H9 (cell line): Measurements from ENCODE around the gene CDYL2. TPM values are rescaled to one million over a fixed set of nuclear protein-coding genes. Genes with fewer than 3 reads are reported as not detected.

Experiments
- DNase-seq: peaks from one replicate; pipeline ENCODE4 v3.0.0-alpha.2; 2017
- H2AFZ ChIP-seq: one replicate; pipeline ENCODE4 v1.6.1; 2013; ENCODE audit warnings: mild to moderate bottlenecking, low read length, control low read depth, moderate library complexity
- H2AK5ac ChIP-seq: 2 replicates; pipeline ENCODE4 v1.6.1; 2013; ENCODE audit warnings: low read length, control low read depth, mixed read lengths; ENCODE audit not compliant: insufficient read length
- H2BK120ac ChIP-seq: one replicate; pipeline ENCODE4 v1.6.1; 2013; ENCODE audit warnings: low read depth, mild to moderate bottlenecking, low read length, control low read depth, inconsistent platforms; ENCODE audit not compliant: poor library complexity, severe bottlenecking
- H2BK12ac ChIP-seq: 2 replicates; pipeline ENCODE4 v1.6.1; 2013; ENCODE audit warnings: low read length, control low read depth, mixed read lengths, low read depth; ENCODE audit not compliant: insufficient read length
- H2BK15ac ChIP-seq: 2 replicates; pipeline ENCODE4 v1.6.1; 2013; ENCODE audit warnings: low read depth, low read length, control low read depth
- H2BK20ac ChIP-seq: one replicate; pipeline ENCODE4 v1.6.1; 2013; ENCODE audit warnings: low read depth, mild to moderate bottlenecking, low read length, control low read depth, inconsistent platforms; ENCODE audit not compliant: poor library complexity, severe bottlenecking
- H2BK5ac ChIP-seq: 2 replicates; pipeline ENCODE4 v1.6.1; 2013; ENCODE audit warnings: low read length, control low read depth, mixed read lengths; ENCODE audit not compliant: insufficient read length
- H3K14ac ChIP-seq: 2 replicates; pipeline ENCODE4 v1.6.1; 2013; ENCODE audit warnings: low read length, control low read depth; ENCODE audit not compliant: insufficient read depth
- H3K18ac ChIP-seq: 2 replicates; pipeline ENCODE4 v1.6.1; 2013; ENCODE audit warnings: low read depth, mild to moderate bottlenecking, mixed read lengths, low read length, control low read depth; ENCODE audit not compliant: insufficient read length
- H3K23ac ChIP-seq: 2 replicates; pipeline ENCODE4 v1.6.1; 2013; ENCODE audit warnings: low read length, control low read depth, mixed read lengths, low read depth; ENCODE audit not compliant: insufficient read length
- H3K23me2 ChIP-seq: 2 replicates; pipeline ENCODE4 v1.6.1; 2013; ENCODE audit warnings: low read depth, mild to moderate bottlenecking, mixed read lengths, low read length, control low read depth; ENCODE audit not compliant: insufficient read length, poor library complexity, severe bottlenecking
- H3K27ac ChIP-seq: 2 replicates; pipeline ENCODE4 v1.5.1; 2013; ENCODE audit warnings: low read length, control low read depth, mixed read lengths, low read depth; ENCODE audit not compliant: insufficient read length
- H3K27me3 ChIP-seq: 2 replicates; pipeline ENCODE4 v1.6.1; 2013; ENCODE audit warnings: low read length, control low read depth, inconsistent platforms; ENCODE audit not compliant: insufficient read depth
- H3K4ac ChIP-seq: 2 replicates; pipeline ENCODE4 v1.6.1; 2013; ENCODE audit warnings: low read depth, mild to moderate bottlenecking, control low read depth, inconsistent platforms, low read length, moderate library complexity
- H3K4me1 ChIP-seq: 2 replicates; pipeline ENCODE4 v1.6.1; 2013; ENCODE audit warnings: low read length, control low read depth, inconsistent platforms; ENCODE audit not compliant: insufficient read depth
- H3K4me2 ChIP-seq: 2 replicates; pipeline ENCODE4 v1.6.1; 2013; ENCODE audit warnings: low read length, control low read depth, mixed read lengths; ENCODE audit not compliant: insufficient read length, insufficient read depth
- H3K56ac ChIP-seq: 2 replicates; pipeline ENCODE4 v1.6.1; 2013; ENCODE audit warnings: low read depth, mild to moderate bottlenecking, mixed read lengths, low read length, control low read depth; ENCODE audit not compliant: insufficient read length
- H3K79me1 ChIP-seq: 2 replicates; pipeline ENCODE4 v1.6.1; 2013; ENCODE audit warnings: low read depth, mild to moderate bottlenecking, moderate library complexity, low read length, control low read depth, inconsistent platforms; ENCODE audit not compliant: insufficient read depth, poor library complexity, severe bottlenecking
- H3K79me2 ChIP-seq: 2 replicates; pipeline ENCODE4 v1.6.1; 2013; ENCODE audit warnings: low read length, control low read depth, inconsistent platforms; ENCODE audit not compliant: insufficient read depth
- H3K9ac ChIP-seq: 2 replicates; pipeline ENCODE4 v1.6.1; 2013; ENCODE audit warnings: low read length, control low read depth, mixed read lengths; ENCODE audit not compliant: insufficient read length; ENCODE audit errors: extremely low read depth
- H3K9me3 ChIP-seq: one replicate; pipeline ENCODE4 v1.6.1; 2013; ENCODE audit warnings: low read depth, low read length, inconsistent platforms; ENCODE audit not compliant: control insufficient read depth
- H3T11ph ChIP-seq: one replicate; pipeline ENCODE4 v1.6.1; 2013; ENCODE audit warnings: mild to moderate bottlenecking, low read length, control low read depth, inconsistent platforms
- H4K20me1 ChIP-seq: one replicate; pipeline ENCODE4 v1.6.1; 2013; ENCODE audit not compliant: control insufficient read depth, insufficient read length, insufficient read depth
- H4K5ac ChIP-seq: 2 replicates; pipeline ENCODE4 v1.6.1; 2013; ENCODE audit warnings: low read depth, mild to moderate bottlenecking, mixed read lengths, low read length, control low read depth; ENCODE audit not compliant: insufficient read length
- H4K8ac ChIP-seq: replicated peaks from 2 replicates; pipeline ENCODE4 v1.6.1; 2013; ENCODE audit warnings: low read length, control low read depth, mixed read lengths, low read depth; ENCODE audit not compliant: insufficient read length
- H4K91ac ChIP-seq: 2 replicates; pipeline ENCODE4 v1.6.1; 2013; ENCODE audit warnings: low read depth, mild to moderate bottlenecking, moderate library complexity, mixed read lengths, low read length, control low read depth; ENCODE audit not compliant: insufficient read length
- H3K27ac Mint-ChIP-seq, 3 experiments: 2 replicates in 2 of 3; 3 replicates in 1 of 3; pipeline ENCODE4 v1.8.0; 2020 to 2021; ENCODE audit warnings: mixed read lengths in 3 of 3, mild to moderate bottlenecking in 1 of 3, moderate library complexity in 1 of 3
- H3K27me3 Mint-ChIP-seq: 2 replicates; pipeline ENCODE4 v1.8.0; 2021; ENCODE audit warnings: low read depth, mild to moderate bottlenecking, moderate library complexity, mixed read lengths
- H3K36me3 Mint-ChIP-seq, 3 experiments: 2 replicates in 2 of 3; 3 replicates in 1 of 3; pipeline ENCODE4 v1.8.0; 2020 to 2021; ENCODE audit warnings: low read depth in 3 of 3, mixed read lengths in 3 of 3; ENCODE audit not compliant: insufficient read depth in 1 of 3
- H3K4me1 Mint-ChIP-seq, 2 experiments: 2 replicates each; pipeline ENCODE4 v1.8.0; 2020; ENCODE audit warnings: mixed read lengths in 2 of 2
- H3K4me3 Mint-ChIP-seq, 2 experiments: 2 replicates in 1 of 2; 3 replicates in 1 of 2; pipeline ENCODE4 v1.8.0; 2020 to 2021; ENCODE audit warnings: mild to moderate bottlenecking in 2 of 2, mixed read lengths in 2 of 2, moderate library complexity in 1 of 2
- H3K9me3 Mint-ChIP-seq, 2 experiments: 2 replicates in 1 of 2; 3 replicates in 1 of 2; pipeline ENCODE4 v1.8.0; 2020; ENCODE audit warnings: mild to moderate bottlenecking in 2 of 2, mixed read lengths in 2 of 2, moderate library complexity in 1 of 2
- CTCF ChIP-seq: fragments of 200-600 bp; sonication (generic); conservative IDR thresholded peaks from 3 replicates; pipeline ENCODE4 v1.8.0; 2021; ENCODE audit warnings: antibody characterized with exemption, mild to moderate bottlenecking
- WGBS: extraction: QIAGEN DNeasy Blood & Tissue Kit; methylation state at CpG from one replicate; pipeline ENCODE4 v1.1.7; 2013; ENCODE audit warnings: missing lambda C conversion rate, low lambda C conversion rate, mixed read lengths; ENCODE audit not compliant: insufficient read length; ENCODE audit errors: extremely low coverage; 5-methylcytosine and 5-hydroxymethylcytosine counted together
- total RNA-seq: library from RNA; stranded (reverse); gene quantifications from 2 replicates; pipeline ENCODE4 v1.2.1, GENCODE V29; 2021

The CDYL2 gene
- total RNA-seq, 1 experiment from 2014 or later: 4.2 TPM

DNA sequence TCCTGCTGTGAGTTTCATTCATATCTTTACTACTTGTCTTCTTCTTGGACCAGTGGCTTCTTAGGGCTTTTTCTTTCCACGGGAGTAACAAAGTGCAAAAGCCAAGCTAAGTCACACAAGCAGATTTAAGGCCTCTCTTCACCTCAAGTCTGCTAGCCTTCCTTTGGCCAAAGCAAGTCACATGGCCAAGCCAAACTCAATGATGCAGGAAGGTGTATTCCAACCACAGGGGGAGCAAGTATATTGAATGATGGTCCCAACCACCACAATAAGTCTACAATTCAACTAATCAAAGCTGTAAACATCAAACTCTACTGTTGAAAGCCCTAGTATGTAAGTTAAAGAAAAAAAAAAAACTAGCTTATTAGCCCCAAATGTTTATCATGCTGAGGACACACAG, 44.5 kb upstream of the CDYL2 start:
- H2BK12ac ChIP-seq: no peak overlapping the region
- no peaks in the 10 kb centered on the region for H3K79me2 ChIP-seq
- no peak overlapping the region for H3T11ph ChIP-seq
- Mint-ChIP-seq H3K4me1 (no peaks in the 10 kb centered on the region), H3K4me3 (no peak overlapping the region), H3K27me3 (peaks cover 4% of the 10 kb centered on the region; the same call in 1 of the 2 replicates), H3K27ac (no peak overlapping the region), H3K36me3 (peaks cover 0 to 3% (median 0%) of the 10 kb centered on the region in 3 experiments; a peak in 2 of 7 replicates), H3K9me3 (peaks cover 5 to 8% of the 10 kb centered on the region in 2 experiments; a peak in 4 of 5 replicates)
- no peak overlapping the region for H2AK5ac ChIP-seq
- no peak overlapping the region for H3K18ac ChIP-seq
- H3K4me2 ChIP-seq: no peak overlapping the region
- no peak overlapping the region for H2BK20ac ChIP-seq
- H3K9ac ChIP-seq: no peak overlapping the region
- H3K56ac ChIP-seq: no peak overlapping the region
- no peak overlapping the region for H4K91ac ChIP-seq
- H3K4ac ChIP-seq: no peak overlapping the region
- no peaks in the 10 kb centered on the region for H3K9me3 ChIP-seq
- no peak overlapping the region for H4K8ac ChIP-seq
- H3K23ac ChIP-seq: no peak overlapping the region
- no peak overlapping the region for H3K14ac ChIP-seq
- no peak for DNase-seq
- WGBS: no CpG with 5 or more reads among the region's 1 CpG
- H2BK15ac ChIP-seq: no peak overlapping the region
- no peaks in the 10 kb centered on the region for H3K79me1 ChIP-seq
- no peak overlapping the region for H2BK5ac ChIP-seq
- H4K20me1 ChIP-seq: no peaks in the 10 kb centered on the region
- no peak overlapping the region for H3K27ac ChIP-seq
- H2BK120ac ChIP-seq: no peak overlapping the region
- H3K4me1 ChIP-seq: no peaks in the 10 kb centered on the region
- no peaks in the 10 kb centered on the region for H3K27me3 ChIP-seq
- H4K5ac ChIP-seq: no peak overlapping the region
- no peak overlapping the region for H2AFZ ChIP-seq
- H3K23me2 ChIP-seq: no peaks in the 10 kb centered on the region
- 0 out of 3 replicates have a peak, but pooled peaks have one; percentile 20 for TF ChIP-seq CTCF
